Mononuclear cell (primary cell): ENCODE measurements around the gene ERP27. TPM values are rescaled to one million over a fixed set of nuclear protein-coding genes. Genes with fewer than 3 reads are reported as not detected.

Experiments
- total RNA-seq: library from RNA; depleted of rRNA; stranded (reverse); fragments of >200 nt; gene quantifications from one replicate; pipeline ENCODE4 v1.2.3, GENCODE V29; 2012

ERP27 gene
- total RNA-seq, 1 donor: 8.3 TPM

Other genes starting within 250 kb of the ERP27 start
- not detected for gene GUCY2C, start 241.9 kb downstream of the ERP27 start, total RNA-seq
- 77.8 TPM for gene WBP11, start 135.1 kb downstream of the ERP27 start, total RNA-seq
- 0.10 TPM for gene C12orf60, start 134.9 kb downstream of the ERP27 start, total RNA-seq
- gene SMCO3, start 124.4 kb downstream of the ERP27 start, total RNA-seq: not detected
- not detected for gene ART4, start 95.0 kb downstream of the ERP27 start, total RNA-seq
- gene MGP, start 52.7 kb downstream of the ERP27 start, total RNA-seq: 0.31 TPM
- 1,170 TPM for gene ARHGDIB, start 23.1 kb upstream of the ERP27 start, total RNA-seq
- 3.9 TPM for gene PDE6H, start 34.5 kb upstream of the ERP27 start, total RNA-seq